Vagina (tissue), 2 donors: ENCODE data around the gene ANKS3. TPM values are rescaled to one million over a fixed set of nuclear protein-coding genes. Genes with fewer than 3 reads are reported as not detected.

Experiments used
- DNase-seq, 2 donors: peaks; one replicate each; pipeline ENCODE4 v3.0.0-alpha.2; 2017; ENCODE audit errors: extremely low spot score in 2 of 2
- H3K27ac ChIP-seq: fragments of 200-600 bp; sonication (generic); one replicate; pipeline ENCODE4 v1.5.1; 2019
- H3K27me3 ChIP-seq: fragments of 200-600 bp; sonication (generic); one replicate; pipeline ENCODE4 v1.5.1; 2019
- H3K36me3 ChIP-seq, 2 donors: fragments of 200-600 bp; sonication (generic); one replicate each; pipeline ENCODE4 v1.5.1; 2017 to 2019
- H3K4me1 ChIP-seq: fragments of 200-600 bp; sonication (generic); one replicate; pipeline ENCODE4 v1.5.1; 2019
- H3K4me3 ChIP-seq, 2 donors: fragments of 200-600 bp; sonication (generic); 1 replicate in 1 of 2; 2 replicates in 1 of 2; pipeline ENCODE4 v1.5.1; 2016 to 2019
- H3K9me3 ChIP-seq: fragments of 200-600 bp; sonication (generic); one replicate; pipeline ENCODE4 v1.5.1; 2019
- POLR2A ChIP-seq, 2 donors: fragments of 450-650 bp; IDR thresholded peaks; one replicate each; pipeline ENCODE4 v1.6.1; 2017; ENCODE audit warnings: antibody characterized with exemption in 2 of 2, mild to moderate bottlenecking in 2 of 2, moderate library complexity in 2 of 2
- POLR2AphosphoS5 ChIP-seq, 2 donors: sonication (generic); formaldehyde crosslinking; IDR thresholded peaks; one replicate each; pipeline ENCODE4 v1.9.0; 2017; ENCODE audit warnings: antibody characterized with exemption in 2 of 2, mild to moderate bottlenecking in 2 of 2, low read depth in 1 of 2; ENCODE audit not compliant: insufficient read depth in 1 of 2
- intact Hi-C: fragments of 100-400 bp; cut with DNase I; formaldehyde crosslinking; loops from one replicate; pipeline ENCODE4 v1.15.1; 2023
- total RNA-seq: library from RNA; depleted of rRNA; stranded (reverse); fragments of >200 nt; gene quantifications from one replicate; pipeline ENCODE4 v1.2.3, GENCODE V29; 2016
- TF ChIP-seq, protein P1 (sequence below), 3 experiments: fragments of 450-650 bp in 2 of 3; fragments of 200-600 bp in 1 of 3; sonication (generic) in 1 of 3; IDR thresholded peaks; one replicate each; pipeline ENCODE4 v1.5.1; 2017 to 2019; ENCODE audit warnings: antibody characterized with exemption in 3 of 3, mild to moderate bottlenecking in 2 of 3, moderate library complexity in 2 of 3

ANKS3 gene
- total RNA-seq, 1 donor from 2014 or later, result 25.3 TPM

- no peaks in the 10 kb centered on the region for H3K9me3 ChIP-seq
- H3K36me3 ChIP-seq, result peaks cover 0 to 29% of the 10 kb centered on the region in 2 donors
- no peaks in the 10 kb centered on the region for H3K27me3 ChIP-seq
- H3K4me1 ChIP-seq, result peaks cover 39% of the 10 kb centered on the region
- no peak for DNase-seq
- TF ChIP-seq, protein P1, sequence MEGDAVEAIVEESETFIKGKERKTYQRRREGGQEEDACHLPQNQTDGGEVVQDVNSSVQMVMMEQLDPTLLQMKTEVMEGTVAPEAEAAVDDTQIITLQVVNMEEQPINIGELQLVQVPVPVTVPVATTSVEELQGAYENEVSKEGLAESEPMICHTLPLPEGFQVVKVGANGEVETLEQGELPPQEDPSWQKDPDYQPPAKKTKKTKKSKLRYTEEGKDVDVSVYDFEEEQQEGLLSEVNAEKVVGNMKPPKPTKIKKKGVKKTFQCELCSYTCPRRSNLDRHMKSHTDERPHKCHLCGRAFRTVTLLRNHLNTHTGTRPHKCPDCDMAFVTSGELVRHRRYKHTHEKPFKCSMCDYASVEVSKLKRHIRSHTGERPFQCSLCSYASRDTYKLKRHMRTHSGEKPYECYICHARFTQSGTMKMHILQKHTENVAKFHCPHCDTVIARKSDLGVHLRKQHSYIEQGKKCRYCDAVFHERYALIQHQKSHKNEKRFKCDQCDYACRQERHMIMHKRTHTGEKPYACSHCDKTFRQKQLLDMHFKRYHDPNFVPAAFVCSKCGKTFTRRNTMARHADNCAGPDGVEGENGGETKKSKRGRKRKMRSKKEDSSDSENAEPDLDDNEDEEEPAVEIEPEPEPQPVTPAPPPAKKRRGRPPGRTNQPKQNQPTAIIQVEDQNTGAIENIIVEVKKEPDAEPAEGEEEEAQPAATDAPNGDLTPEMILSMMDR (IDR thresholded peaks at IDR 0.05), result no peak
- no peak for TF ChIP-seq POLR2A (IDR thresholded peaks at IDR 0.05)
- no peak for TF ChIP-seq POLR2AphosphoS5 (IDR thresholded peaks at IDR 0.05; ENCODE audit: insufficient read depth in 1 of 2, low read depth in 1 of 2)
- peak overlapping the region; percentile 85 to 99 for H3K4me3 ChIP-seq
- intact Hi-C loops, result no loop called here
- H3K27ac ChIP-seq, result no peak overlapping the region
Observed at GRCh38 chr16:4765511-4766474, 31.7 kb upstream of the ANKS3 start.

DNA sequence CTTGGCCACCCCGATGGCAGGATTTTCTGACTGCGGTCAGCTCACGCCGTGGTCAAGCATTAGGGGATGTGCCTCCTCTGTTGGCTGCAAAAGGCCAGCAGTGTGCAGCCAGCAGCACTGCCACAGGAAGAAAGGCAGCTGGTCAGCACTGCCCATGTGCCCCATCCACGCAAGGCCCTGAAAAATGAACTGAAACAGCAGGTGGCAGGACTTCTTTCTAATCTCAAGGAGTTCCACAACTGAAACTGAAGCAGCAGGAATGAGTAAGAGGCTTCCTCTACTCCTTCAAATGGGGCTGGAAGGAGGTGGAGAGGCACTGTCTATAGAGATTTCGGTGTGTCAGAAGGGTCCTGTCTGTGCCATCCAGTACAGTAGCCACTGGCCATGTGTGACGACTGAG is 29.7 kb upstream of the ANKS3 start:
- no peak for DNase-seq
- no peak overlapping the region for H3K4me3 ChIP-seq
- H3K36me3 ChIP-seq, result peaks cover 0 to 49% of the 10 kb centered on the region in 2 donors
- peaks cover 39% of the 10 kb centered on the region for H3K4me1 ChIP-seq
- H3K27ac ChIP-seq, result no peak overlapping the region
- TF ChIP-seq POLR2A (IDR thresholded peaks at IDR 0.05) (no peak), POLR2AphosphoS5 (IDR thresholded peaks at IDR 0.05; ENCODE audit: insufficient read depth in 1 of 2, low read depth in 1 of 2) (no peak)
- TF ChIP-seq, protein P1 (IDR thresholded peaks at IDR 0.05), result no peak
- intact Hi-C loops, result no loop called here
- H3K9me3 ChIP-seq, result no peaks in the 10 kb centered on the region
- H3K27me3 ChIP-seq, result no peaks in the 10 kb centered on the region

GRCh38 chr16:4762205-4762604 is 28.1 kb upstream of the ANKS3 start:
- DNase-seq, result no peak
- peaks cover 0 to 57% of the 10 kb centered on the region in 2 donors for H3K36me3 ChIP-seq
- no peaks in the 10 kb centered on the region for H3K9me3 ChIP-seq
- peaks cover 28% of the 10 kb centered on the region for H3K4me1 ChIP-seq
- intact Hi-C loops, result no loop called here
- no peaks in the 10 kb centered on the region for H3K27me3 ChIP-seq
- H3K27ac ChIP-seq, result no peak overlapping the region
- TF ChIP-seq, protein P1 (IDR thresholded peaks at IDR 0.05), result no peak
- TF ChIP-seq POLR2A (IDR thresholded peaks at IDR 0.05), result no peak
- TF ChIP-seq POLR2AphosphoS5 (IDR thresholded peaks at IDR 0.05; ENCODE audit: insufficient read depth in 1 of 2, low read depth in 1 of 2), result no peak
- no peak overlapping the region for H3K4me3 ChIP-seq

DNA sequence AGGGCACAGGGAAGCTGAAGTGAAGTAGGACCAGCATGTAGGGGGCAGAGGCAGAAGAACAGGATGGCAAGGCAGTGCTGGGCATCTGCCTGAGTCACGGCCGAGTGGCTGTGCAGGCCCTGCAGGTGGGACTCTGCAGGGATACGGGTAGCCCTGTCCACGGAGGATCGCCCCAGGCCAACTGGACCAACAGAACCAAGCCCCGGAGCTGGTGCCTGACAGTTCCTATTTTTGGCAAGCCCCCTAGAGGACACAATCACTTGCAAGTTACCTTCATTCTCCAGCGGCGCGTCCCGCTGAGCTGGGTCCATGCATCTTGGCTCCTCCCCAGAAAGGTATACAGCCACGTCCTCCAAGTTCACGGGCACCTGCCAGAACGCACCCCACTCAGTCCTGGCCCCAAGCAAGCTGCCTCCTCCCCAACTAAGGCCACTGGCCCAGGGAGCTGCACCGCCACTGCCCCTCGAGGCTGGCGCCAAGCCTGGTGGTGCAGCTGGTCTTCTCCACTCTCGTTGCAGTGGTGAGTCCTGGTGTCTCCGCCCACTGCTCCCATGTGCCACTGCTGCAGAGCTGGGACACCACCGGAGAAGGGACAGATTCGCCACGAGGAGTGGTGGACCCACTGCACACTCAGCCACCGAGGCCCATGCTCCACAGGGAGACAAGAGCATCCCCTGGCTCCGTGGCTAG is 26.3 kb upstream of the ANKS3 start:
- Histone ChIP-seq H3K27me3 (no peaks in the 10 kb centered on the region), H3K9me3 (no peaks in the 10 kb centered on the region), H3K4me1 (peaks cover 15% of the 10 kb centered on the region), H3K27ac (no peak overlapping the region), H3K36me3 (peaks cover 0 to 73% of the 10 kb centered on the region in 2 donors), H3K4me3 (no peak overlapping the region)
- DNase-seq, result no peak
- TF ChIP-seq POLR2AphosphoS5 (IDR thresholded peaks at IDR 0.05; ENCODE audit: insufficient read depth in 1 of 2, low read depth in 1 of 2) (no peak), POLR2A (IDR thresholded peaks at IDR 0.05) (no peak)
- TF ChIP-seq, protein P1 (IDR thresholded peaks at IDR 0.05), result no peak
- intact Hi-C loops, result no loop called here
